NT2/D1 (cell line): ENCODE measurements around the gene RAB7A.

ENCODE experiments used
- SUZ12 ChIP-seq: IDR thresholded peaks from 2 replicates; pipeline ENCODE4 v1.6.1; 2011; ENCODE audit not compliant: insufficient read length, insufficient read depth; ENCODE audit errors: extremely low read depth
- YY1 ChIP-seq: IDR thresholded peaks from 2 replicates; pipeline ENCODE4 v1.6.1; 2011; ENCODE audit not compliant: insufficient read length, insufficient read depth
- ZNF274 ChIP-seq: IDR thresholded peaks from 2 replicates; pipeline ENCODE4 v1.6.1; 2011; ENCODE audit warnings: mild to moderate bottlenecking, low read depth, low read length

DNA sequence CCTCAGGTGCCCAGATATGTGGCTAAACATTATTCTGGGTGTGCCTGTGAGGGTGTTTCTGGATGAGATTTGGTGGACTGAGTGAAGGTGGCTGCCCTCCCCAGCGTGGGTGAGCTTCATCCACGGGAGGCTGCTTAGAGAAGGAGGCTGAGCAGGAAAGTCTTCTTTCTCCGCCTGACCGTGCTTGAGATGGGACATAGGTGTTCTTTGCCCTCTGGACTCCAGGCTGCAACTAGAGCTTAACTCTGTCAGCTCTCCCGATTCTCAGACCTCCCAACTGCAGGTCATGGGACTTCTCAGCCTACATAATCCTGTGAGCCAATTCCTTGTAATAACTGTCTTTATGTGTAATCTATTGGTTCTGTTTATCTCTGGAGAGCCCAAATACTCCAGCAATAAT is 34.1 kb downstream of the RAB7A start:
- TF ChIP-seq YY1 (no peak), ZNF274 (no peak), SUZ12 (no peak)
